HG02623 (cell line): ENCODE results near the gene COX19.
"Not testable (repeated sequence)": the region's sequence is repeated elsewhere in the genome, so short reads cannot be mapped to it uniquely, and the experiment has no call there.

Source experiments
- ATAC-seq: cut with Tn5 transposase; IDR thresholded peaks from one replicate; pipeline ENCODE4 v1.9.1; 2021; ENCODE audit warnings: moderate library complexity; ENCODE audit not compliant: unreplicated experiment

Gene COX19

DNA sequence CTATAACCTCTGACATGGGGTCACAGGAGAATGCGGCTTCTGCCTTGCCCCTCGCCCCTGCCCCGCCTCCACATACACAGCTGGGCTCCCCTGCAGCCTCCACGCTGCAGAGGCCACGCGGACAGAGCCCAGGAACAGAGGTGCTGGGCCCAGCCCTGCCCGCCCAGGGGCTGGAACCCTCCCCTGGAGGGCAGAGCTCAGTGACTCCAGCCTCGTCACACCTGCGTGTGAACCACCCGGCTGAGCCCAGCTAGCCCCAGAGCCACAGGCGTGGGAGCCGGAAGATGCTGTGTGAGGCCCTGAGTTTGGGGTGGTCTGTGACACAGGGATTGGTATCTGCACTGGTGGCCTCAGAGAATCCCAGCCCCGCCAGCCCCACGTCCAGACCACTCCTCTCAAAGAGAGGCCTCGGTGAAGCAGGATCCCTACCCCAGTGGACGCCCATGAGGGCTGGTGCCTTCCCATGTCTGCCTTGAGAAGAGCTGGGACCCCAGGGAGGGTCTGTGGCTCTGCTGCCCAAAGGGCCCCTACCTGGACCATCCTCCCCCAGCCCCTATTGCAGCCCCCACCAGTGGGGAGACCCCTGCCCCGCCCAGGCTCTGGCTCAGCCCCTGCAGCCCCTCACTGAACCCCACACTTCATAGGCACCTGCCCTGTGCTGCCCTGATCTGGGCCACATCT is 12.8 kb downstream of the COX19 start:
- no peak for ATAC-seq

- ATAC-seq, result no peak
These were observed 13.6 kb downstream of the COX19 start for GRCh38 chr7:961546-962400.

GRCh38 chr7:960972-961371 is 14.4 kb downstream of the COX19 start:
- not testable (repeated sequence) for ATAC-seq

- no peak for ATAC-seq
These were observed 15.0 kb downstream of the COX19 start for GRCh38 chr7:960269-960871.

GRCh38 chr7:959740-960139 is 15.6 kb downstream of the COX19 start:
- not testable (repeated sequence) for ATAC-seq

GRCh38 chr7:959271-959670 is 16.1 kb downstream of the COX19 start:
- no peak for ATAC-seq

- no peak for ATAC-seq
These were observed 16.8 kb downstream of the COX19 start for GRCh38 chr7:958221-959200.

DNA sequence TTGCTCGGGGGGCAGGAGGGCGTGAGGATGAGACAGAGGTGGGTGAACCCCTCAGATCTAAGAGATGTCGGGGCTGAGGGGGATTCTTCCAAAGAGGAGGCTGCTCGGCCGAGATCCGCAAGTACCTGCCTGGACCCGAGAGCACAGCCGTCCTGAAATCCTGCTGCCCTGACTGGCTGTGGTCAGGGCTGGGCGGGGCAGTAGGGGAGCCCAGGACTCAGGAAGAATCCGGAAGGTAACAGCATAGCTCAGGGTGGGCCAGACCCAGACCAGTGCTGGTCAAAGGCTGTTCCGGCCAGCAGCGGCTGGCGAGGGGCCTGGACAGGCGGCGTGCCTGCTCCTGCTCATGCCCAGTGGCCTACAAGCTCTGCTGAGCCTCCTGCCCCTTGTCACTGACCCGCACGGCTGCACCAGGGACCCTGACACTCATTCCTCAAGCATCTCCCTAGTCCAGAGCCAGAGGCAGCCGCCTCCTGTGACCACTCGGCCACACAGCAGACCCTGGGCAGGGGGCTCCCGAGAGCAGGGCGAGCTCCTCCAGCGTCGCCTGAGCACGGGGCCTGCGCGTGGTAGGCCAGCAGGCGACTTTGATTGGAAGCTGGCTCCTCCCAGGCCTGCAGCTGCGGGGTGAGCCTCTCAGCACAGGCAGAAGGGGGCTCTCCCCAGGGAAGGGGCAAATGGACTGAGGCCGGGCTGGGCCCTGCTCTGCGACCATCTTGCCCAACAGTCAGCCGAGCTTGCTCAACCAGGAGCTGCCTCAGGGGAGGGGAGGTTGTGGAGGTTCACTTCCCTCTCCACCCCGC is 17.7 kb downstream of the COX19 start:
- no peak for ATAC-seq

DNA sequence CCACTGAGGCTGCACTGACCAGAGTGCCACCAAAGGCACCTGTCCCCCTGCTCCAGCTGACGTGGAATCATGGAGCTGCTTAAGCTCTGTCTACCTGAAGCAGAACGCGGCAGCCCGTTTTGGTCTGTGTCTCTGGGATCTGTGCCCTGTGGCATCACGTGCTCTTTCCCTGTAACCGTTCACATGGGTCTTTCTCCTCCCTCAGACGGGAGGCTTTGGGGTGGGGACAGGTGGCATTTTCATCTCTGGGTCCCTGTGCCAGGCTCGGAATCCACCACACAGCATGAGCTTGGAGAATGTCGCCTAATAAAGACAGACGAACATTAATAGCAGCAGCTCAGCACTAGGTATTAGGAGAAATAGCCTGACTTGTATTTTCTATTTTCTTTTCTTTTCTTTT is 19.3 kb downstream of the COX19 start:
- ATAC-seq, result no peak

DNA sequence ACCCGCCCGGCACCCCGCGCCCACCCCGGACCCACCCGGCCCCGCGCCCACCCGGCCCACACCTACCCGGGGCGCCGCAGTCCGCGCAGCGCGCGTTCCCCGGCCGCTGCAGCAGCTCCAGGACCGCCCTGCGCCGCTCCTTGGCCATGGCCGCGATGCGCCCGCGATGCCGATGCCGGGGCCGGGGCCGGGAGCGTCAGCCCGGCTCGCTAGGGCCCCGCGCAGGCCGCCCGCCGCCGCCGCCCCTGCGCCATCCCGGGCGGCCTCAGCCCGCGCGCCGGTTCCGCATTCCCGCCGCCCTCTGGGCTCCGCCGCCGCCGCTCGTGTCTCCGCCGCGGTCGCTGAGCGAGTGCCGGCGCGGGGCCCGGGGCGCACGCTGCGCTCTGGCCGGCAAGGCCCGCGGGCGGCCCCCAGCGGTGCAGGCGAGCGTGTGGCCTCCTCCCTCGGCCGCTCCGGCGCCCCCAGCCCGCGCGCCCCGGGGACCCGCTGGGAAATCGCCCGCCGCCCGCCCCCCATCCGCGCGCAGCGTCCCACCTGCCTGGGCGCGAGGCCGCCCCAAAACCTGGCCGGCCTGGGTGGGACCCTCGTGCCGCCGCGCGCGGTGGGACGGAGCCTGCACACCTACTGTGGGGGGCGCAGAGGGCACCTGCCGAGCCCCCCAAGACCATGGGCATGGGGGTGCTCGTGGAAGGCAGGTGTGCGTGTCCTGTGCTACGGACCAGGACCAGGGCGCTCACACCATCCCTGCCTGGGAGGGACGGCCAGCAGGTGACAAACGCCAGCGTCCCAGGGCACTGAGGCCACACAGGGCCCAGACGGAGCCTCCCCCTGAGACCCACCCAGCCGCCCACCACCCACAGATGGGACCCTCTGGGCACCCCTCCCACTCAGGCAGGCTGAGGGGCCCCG is 20.8 kb downstream of the COX19 start, which contains the start of gene ADAP1:
TSS of gene ADAP1 (minus strand) at position 351 of the 909 bp plus-strand sequence. CDS start at position 148, 203 bp downstream.
- ATAC-seq, result peak; percentile 43

DNA sequence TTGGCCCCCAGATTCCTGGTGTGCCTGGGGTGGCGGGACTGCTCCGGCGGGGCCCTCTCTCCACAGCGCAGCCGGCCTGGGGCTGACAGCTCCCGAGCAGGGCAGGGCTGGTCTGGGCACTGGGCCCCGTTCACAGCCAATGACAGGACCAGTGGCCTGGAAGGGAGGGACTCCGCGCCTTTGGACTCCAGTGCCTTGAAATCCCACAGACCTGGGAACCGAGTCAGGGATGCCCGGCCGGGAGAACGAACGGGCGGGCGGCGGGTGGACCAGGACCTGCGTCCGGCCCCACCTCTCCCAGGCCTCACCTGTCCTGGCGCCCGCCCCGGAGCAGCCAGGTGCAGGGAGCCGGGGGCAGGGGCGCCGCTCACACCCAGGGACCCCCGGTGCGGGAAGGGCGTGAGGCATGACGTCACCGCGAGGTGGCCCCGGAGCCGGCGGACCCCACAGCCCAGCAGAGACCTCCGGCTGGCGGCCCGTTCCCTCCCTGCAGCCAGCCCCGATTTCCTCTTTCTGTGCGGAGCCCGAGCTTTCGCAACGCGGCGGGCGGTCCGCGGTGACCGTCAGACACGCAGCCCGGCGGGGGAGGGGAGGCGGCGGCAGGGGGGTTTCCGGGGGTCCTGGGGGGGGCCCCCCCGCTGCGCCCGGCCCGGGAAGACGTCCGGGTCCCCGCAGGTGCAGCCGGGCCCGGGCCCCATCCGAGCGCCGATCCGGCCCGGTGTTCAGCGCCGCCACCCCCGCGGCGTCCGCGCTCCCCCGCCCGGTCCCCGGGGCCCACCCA is 21.6 kb downstream of the COX19 start:
- peak; percentile 17 for ATAC-seq

- ATAC-seq, result no peak
These were observed 22.6 kb downstream of the COX19 start for GRCh38 chr7:952548-953441.

- no peak for ATAC-seq
These were observed 23.3 kb downstream of the COX19 start for GRCh38 chr7:951881-952547.

- ATAC-seq, result no peak
These were observed 26.1 kb downstream of the COX19 start for GRCh38 chr7:949021-949934.
